ENCODE results near the gene PLEKHG2.
A peak's percentile ranks its signal among the peaks of the same experiment; 100 is the strongest.
"Not testable (repeated sequence)": the region's sequence is repeated elsewhere in the genome, so short reads cannot be mapped to it uniquely, and the experiment has no call there.

Gene PLEKHG2

GRCh38 chr19:39412100-39412866 is at the start of gene PLEKHG2:
TSS of gene PLEKHG2 (plus strand) at chr19:39412669. CDS start at chr19:39414087, 1,418 bp downstream.
- peak; percentile 91 to 99 for DNase-seq (ENCODE audit: low read depth in 1 of 2, low spot score in 1 of 2)
- 0 out of 2 replicates have a peak, but pooled peaks have one; percentile 17 for TF ChIP-seq JUND (IDR thresholded peaks at IDR 0.05; ENCODE audit: low read depth)
- in situ Hi-C loops (cut with HindIII; ENCODE audit: low pct_unique_long_range_greater_than_20kb, low sequenced_read_pairs) = no loop called here

GRCh38 chr19:39362682-39363657 is 49.5 kb upstream of the PLEKHG2 start:
- DNase-seq (ENCODE audit: low read depth in 1 of 2, low spot score in 1 of 2) = no peak
- in situ Hi-C loops (cut with HindIII; ENCODE audit: low pct_unique_long_range_greater_than_20kb, low sequenced_read_pairs) = no loop called here
- TF ChIP-seq JUND (IDR thresholded peaks at IDR 0.05; ENCODE audit: low read depth) = no peak

- in situ Hi-C loops (cut with HindIII; ENCODE audit: low pct_unique_long_range_greater_than_20kb, low sequenced_read_pairs) = no loop called here
- DNase-seq (ENCODE audit: low read depth in 1 of 2, low spot score in 1 of 2) = no peak
- TF ChIP-seq JUND (IDR thresholded peaks at IDR 0.05; ENCODE audit: low read depth) = no peak
These were observed 48.5 kb upstream of the PLEKHG2 start for GRCh38 chr19:39363901-39364457.

- TF ChIP-seq JUND (IDR thresholded peaks at IDR 0.05; ENCODE audit: low read depth) = no peak
- in situ Hi-C loops (cut with HindIII; ENCODE audit: low pct_unique_long_range_greater_than_20kb, low sequenced_read_pairs) = no loop called here
- DNase-seq (ENCODE audit: low read depth in 1 of 2, low spot score in 1 of 2) = no peak
These were observed 46.9 kb upstream of the PLEKHG2 start for GRCh38 chr19:39365531-39365930.

- no peak for TF ChIP-seq JUND (IDR thresholded peaks at IDR 0.05; ENCODE audit: low read depth)
- no peak for DNase-seq (ENCODE audit: low read depth in 1 of 2, low spot score in 1 of 2)
- in situ Hi-C loops (cut with HindIII; ENCODE audit: low pct_unique_long_range_greater_than_20kb, low sequenced_read_pairs) = no loop called here
These were observed 43.3 kb upstream of the PLEKHG2 start for GRCh38 chr19:39369200-39369599.

- DNase-seq (ENCODE audit: low read depth in 1 of 2, low spot score in 1 of 2) = peak in 1 of 2 experiments; percentile 44
- TF ChIP-seq JUND (IDR thresholded peaks at IDR 0.05; ENCODE audit: low read depth) = no peak
- in situ Hi-C loops (cut with HindIII; ENCODE audit: low pct_unique_long_range_greater_than_20kb, low sequenced_read_pairs) = no loop called here
These were observed 41.7 kb upstream of the PLEKHG2 start for GRCh38 chr19:39370735-39371134.

- in situ Hi-C loops (cut with HindIII; ENCODE audit: low pct_unique_long_range_greater_than_20kb, low sequenced_read_pairs) = no loop called here
- no peak for TF ChIP-seq JUND (IDR thresholded peaks at IDR 0.05; ENCODE audit: low read depth)
- DNase-seq (ENCODE audit: low read depth in 1 of 2, low spot score in 1 of 2) = no peak
These were observed 40.2 kb upstream of the PLEKHG2 start for GRCh38 chr19:39372047-39372802.

- no peak for TF ChIP-seq JUND (IDR thresholded peaks at IDR 0.05; ENCODE audit: low read depth)
- in situ Hi-C loops (cut with HindIII; ENCODE audit: low pct_unique_long_range_greater_than_20kb, low sequenced_read_pairs) = no loop called here
- DNase-seq (ENCODE audit: low read depth in 1 of 2, low spot score in 1 of 2) = no peak
These were observed 39.5 kb upstream of the PLEKHG2 start for GRCh38 chr19:39372941-39373340.

GRCh38 chr19:39375929-39376328 is 36.5 kb upstream of the PLEKHG2 start:
- no peak for TF ChIP-seq JUND (IDR thresholded peaks at IDR 0.05; ENCODE audit: low read depth)
- in situ Hi-C loops (cut with HindIII; ENCODE audit: low pct_unique_long_range_greater_than_20kb, low sequenced_read_pairs) = no loop called here
- DNase-seq (ENCODE audit: low read depth in 1 of 2, low spot score in 1 of 2) = no peak

- in situ Hi-C loops (cut with HindIII; ENCODE audit: low pct_unique_long_range_greater_than_20kb, low sequenced_read_pairs) = no loop called here
- DNase-seq (ENCODE audit: low read depth in 1 of 2, low spot score in 1 of 2) = no peak
- no peak for TF ChIP-seq JUND (IDR thresholded peaks at IDR 0.05; ENCODE audit: low read depth)
These were observed 34.8 kb upstream of the PLEKHG2 start for GRCh38 chr19:39377373-39378362.

GRCh38 chr19:39379366-39379765 is 33.1 kb upstream of the PLEKHG2 start:
- in situ Hi-C loops (cut with HindIII; ENCODE audit: low pct_unique_long_range_greater_than_20kb, low sequenced_read_pairs); DNase-seq (ENCODE audit: low read depth in 1 of 2, low spot score in 1 of 2): not testable (repeated sequence)

Data from T47D (cell line).